Sigmoid colon (tissue), 4 donors: Measurements from ENCODE around the gene ZCCHC24.

ENCODE experiments used
- EP300 ChIP-seq, 4 donors: sonication (generic); formaldehyde crosslinking; IDR thresholded peaks; one replicate each; pipeline ENCODE4 v1.6.1; 2017; ENCODE audit warnings: antibody characterized with exemption in 4 of 4
- POLR2AphosphoS5 ChIP-seq, 4 donors: sonication (generic); formaldehyde crosslinking; IDR thresholded peaks; one replicate each; pipeline ENCODE4 v1.6.1; 2017; ENCODE audit warnings: antibody characterized with exemption in 4 of 4

DNA sequence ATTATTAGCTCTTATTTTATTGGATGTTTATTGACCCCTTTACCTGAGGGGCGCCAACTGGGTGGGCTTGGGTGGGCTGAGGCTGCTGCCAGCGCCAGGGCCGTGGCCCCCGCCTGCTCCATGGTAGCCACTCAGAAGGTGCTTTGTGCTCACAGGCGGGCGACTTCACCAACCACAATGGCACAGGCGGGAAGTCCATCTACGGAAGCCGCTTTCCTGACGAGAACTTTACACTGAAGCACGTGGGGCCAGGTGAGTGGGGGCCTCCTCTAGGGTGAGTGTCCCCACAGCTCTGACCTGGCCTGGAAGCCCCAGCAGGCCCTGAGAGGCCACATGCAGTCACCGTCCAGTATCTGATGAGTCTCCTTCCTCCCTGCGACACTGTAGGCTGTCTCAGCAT, 94.1 kb downstream of the ZCCHC24 start:
- TF ChIP-seq POLR2AphosphoS5 (IDR thresholded peaks at IDR 0.05) (no peak), EP300 (IDR thresholded peaks at IDR 0.05) (no peak)
